GM18526 (cell line): Measurements from ENCODE around the gene KRTAP21-3.

Experiments
- POLR2A ChIP-seq: IDR thresholded peaks from 3 replicates; pipeline ENCODE4 v1.6.1; 2011; ENCODE audit not compliant: insufficient read length; ENCODE audit errors: extremely low read depth

KRTAP21-3 gene

DNA sequence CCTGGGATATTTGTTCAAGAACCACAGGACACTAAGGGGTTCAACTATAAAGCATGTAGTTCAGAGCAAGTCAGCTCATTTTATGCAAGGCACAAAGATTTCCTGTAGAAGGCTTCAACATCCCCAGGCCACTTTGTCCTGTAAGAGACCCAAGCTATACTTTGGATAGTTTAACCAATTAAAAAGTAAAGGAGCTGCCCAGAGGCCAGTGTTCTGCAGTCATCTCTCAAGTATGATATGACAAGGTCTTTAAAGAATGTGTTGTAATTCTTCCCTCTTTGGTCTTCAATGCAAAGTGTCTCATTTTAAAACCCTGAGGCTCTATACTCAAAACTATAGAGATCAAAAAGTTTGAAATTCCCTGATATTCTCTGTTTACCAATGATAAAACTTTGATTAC lies 41.8 kb downstream of the KRTAP21-3 start:
- no peak for TF ChIP-seq POLR2A

DNA sequence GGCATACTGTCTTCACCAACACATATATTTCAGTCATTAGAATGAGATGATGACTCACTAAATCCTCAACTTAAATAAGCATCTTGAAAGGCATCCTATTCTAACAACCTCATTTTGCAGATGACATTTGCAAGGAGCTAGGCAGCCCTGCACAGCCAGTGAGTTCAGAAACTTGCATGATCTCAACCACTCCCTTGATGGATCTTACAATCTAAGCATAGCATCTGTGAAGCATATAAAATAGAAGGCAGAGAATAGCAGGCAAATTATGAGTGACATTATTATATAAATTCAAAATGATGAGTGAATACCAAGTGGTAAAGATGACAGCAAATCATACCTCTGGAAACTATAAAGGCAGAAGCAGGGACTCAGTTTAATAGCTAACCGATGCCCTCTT lies 44.3 kb downstream of the KRTAP21-3 start:
- TF ChIP-seq POLR2A = no peak

DNA sequence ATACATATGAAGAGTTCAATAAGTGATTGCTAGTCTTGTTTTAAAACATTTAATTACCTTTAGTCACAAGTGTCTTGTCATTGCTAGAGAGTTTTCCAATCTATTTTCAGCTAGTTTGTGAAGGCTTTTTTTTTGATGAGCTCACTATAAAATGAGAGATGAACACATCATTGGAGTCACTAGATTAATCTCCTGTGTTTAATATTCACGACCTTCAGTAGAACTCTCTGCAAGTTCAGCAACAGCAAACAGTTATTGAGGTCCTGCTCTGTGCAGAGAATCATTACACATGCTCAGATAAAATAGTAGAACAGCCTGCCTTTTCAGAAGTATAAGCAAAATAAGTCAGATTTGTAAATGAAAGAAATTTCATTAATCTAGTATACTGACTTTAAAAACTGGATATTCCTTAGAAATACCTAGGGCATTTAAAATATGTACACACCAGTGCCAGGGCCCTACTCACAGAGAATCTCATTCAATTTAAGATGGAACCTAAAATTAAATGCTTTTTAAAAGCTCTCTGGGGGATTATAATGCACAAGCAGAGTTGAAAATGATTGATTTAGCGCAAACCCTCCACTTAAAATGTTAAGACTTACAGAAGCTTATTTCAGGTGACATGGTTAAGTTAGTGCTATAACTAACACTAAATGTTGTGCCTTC lies 45.5 kb downstream of the KRTAP21-3 start:
- TF ChIP-seq POLR2A = no peak

DNA sequence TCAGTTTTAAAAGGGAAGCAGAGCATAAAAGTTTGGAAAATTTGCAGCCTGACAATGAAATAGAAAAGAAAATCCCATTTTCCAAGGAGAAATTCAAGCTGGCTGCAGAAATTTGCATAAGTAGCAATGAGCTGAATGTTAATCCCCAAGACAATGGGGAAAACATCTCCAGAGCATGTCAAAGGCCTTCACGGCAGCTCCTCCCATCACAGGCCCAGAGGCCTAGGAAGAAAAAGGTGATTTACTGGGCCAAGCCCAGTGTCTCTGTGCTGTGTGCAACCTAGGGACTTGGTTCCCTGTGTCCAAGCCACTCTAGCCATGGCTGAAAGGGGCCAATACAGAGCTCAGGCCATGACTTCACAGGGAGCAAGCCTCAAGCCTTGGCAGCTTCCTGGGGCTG lies 49.8 kb downstream of the KRTAP21-3 start:
- no peak for TF ChIP-seq POLR2A
